Measurements from ENCODE around the gene PKNOX2.
"Not testable (repeated sequence)": the region's sequence is repeated elsewhere in the genome, so short reads cannot be mapped to it uniquely, and the experiment has no call there.

PKNOX2 gene

DNA sequence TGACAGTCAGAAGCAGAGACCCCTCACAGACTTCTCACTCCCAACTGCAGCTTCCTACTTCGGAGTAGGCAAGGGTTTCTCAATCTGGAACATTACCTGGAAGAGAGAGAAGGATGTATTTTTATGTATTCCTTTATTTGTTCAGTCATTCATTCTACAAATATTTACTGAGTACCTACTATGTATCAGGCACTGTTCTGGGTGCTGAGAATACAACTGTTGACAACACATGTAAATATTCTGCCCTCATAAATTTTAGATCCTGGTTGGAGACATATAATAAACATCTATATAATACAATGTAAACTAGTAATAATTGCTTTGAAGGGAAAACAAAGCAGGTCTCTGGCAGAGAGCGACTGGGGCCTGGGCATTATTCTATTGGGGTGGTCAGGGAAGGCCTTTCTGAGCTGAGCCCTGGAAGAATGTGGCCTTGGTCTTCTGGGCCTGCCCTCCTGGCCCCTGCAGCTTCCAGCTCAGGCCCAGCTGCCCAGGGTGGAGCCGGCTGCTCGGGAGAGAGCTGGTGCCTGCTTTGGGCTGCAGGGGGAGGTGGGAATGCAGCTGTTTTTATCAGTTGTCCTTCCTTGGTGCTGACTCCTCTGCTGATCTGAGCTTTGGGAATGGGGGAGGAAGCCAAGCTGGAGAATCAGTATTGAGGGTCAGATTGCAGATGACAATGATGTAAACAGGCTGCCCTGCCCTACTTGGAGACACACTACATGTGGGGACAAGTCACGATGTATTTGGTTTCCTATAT lies 46.8 kb downstream of the PKNOX2 start:
- DNase-seq: no peak

DNA sequence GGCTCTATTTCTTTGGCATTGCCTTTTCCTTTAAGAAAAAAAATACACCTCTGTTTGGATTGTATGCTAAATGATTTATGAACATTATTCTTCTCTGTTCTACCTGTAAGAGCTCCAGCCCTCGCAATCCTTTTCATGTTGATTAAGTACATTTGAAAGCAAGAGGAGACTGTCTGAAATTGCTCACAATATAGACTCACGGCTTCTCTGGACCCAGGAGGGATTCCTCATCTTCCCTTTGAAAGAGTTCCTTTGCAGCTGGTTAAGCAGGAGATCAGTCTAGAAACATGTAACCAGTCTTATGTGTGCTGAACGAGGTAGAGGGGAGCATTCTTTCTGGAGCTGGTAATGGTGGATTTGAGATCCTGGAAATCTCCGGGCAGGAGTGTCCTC lies 47.4 kb downstream of the PKNOX2 start:
- DNase-seq: no peak

DNA sequence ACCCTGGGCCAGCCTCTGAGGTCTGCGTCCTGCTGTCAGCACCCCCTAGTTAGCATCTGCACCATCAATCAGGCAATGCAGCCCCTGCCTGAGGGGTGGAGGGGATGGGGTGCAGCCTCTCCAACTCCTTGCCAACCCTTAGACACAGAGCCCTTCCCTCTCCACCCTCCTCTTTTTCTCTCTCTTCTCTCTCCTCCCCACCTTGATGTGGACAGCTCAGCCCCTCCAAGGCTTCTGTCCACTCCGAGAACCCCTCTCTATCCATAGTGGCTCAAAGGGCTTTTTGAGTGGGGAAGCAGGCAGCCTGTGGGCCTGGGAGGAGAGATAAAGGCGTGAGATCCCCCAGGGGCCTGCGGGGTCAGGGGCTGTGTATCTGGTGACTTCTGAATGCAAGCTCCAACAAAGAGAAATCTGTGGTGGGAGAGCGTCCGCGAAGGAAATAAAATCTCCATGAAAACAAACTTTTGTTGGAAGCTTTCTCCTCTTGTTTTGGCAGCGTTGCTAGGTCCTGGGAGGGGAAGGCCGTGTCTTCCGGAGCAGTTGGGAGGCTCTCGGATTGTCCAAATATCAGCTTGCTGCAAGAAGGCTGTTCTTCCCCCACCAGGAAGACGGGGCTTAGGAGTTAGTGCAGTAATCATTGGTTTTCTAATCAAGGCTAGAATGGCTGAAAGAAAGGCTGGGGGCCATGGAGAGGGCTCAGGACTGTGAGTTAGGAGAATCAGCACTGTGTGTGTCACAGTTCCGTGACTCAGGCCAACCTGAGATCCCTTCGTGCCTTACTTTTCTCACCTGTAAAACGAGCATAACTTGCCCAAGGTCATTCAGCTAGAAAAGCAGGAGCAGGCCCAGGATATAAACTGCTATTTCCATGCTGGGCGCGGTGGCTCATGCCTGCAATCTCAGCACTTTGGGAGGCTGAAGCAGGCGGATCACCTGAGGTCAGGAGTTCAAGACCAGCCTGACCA lies 50.3 kb downstream of the PKNOX2 start:
- no peak for DNase-seq

DNA sequence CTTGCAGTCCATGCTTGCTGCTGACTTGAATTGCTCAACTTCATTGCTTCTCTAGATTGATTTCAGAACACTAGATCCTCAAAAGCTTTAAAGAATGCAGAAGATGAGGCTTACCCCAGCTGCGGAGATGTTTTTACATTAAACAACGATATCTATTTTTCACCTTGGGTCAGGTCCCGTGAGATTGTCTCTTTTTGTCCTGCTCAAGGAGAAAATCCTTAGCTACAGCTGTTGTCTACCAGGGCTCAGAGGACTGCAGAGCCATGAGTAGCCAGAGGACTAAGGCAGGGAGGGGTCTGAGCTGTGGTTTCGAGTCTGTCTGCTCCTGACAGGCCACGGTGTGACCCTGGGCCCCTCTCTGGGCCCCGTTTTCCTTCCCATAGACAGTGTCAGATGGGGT lies 51.4 kb downstream of the PKNOX2 start:
- no peak for DNase-seq

DNA sequence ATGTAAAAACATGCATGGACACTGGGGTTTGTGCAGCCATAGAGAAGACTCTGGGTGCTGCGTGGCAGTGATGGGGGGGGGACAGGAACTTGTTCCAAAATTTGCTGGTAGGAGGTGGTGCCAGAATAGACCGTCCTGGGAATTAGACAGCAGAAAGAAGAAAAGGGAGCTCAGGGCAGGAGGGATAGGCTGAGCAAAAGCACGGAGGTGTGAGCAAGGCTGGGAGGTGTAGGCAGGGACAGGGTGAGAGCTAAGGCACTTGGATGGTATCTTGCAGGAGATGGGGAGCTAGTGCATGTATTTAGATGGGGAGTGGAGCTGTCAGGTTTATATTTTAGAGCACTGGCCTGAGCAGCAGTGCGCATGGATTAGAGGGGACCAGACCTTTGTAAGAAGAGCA lies 53.8 kb downstream of the PKNOX2 start:
- DNase-seq: no peak

DNA sequence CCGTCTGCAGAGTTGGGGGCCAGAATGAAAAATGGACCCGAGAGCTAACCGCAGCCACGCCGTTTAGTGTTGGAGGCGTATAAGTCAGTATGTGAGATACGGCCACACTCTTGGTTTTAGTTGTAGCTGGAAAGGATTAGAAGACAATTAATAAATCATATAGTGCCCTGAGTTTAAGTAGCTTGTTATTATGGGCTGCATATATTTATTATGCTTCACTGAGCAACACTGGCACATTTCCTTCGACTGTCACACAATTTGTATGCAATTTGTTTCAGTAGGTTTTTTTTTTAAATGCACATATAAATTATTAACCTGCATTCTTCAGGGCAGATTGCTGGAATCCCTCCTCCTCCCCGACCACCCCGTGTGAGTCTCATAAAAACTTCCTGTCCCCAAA lies 56.9 kb downstream of the PKNOX2 start:
- DNase-seq: no peak

DNA sequence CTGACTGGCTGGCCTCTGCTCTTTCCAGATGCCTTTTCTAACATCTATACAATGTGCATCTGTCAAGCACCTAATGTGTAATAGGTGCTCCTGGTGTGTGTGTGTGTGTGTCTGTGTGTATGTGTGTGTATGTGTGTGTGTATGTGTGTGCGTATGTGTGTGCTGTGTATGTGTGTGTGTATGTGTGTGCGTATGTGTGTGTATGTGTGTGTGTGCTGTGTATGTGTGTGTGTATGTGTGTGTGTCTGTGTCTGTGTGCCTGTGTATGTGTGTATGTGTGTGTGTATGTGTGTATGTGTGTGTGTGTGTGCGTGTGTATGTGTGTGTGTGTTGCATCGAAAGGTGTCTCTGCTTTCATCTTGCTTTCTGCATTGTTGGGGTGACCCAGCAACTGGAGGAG lies 57.9 kb downstream of the PKNOX2 start:
- DNase-seq: no peak

DNA sequence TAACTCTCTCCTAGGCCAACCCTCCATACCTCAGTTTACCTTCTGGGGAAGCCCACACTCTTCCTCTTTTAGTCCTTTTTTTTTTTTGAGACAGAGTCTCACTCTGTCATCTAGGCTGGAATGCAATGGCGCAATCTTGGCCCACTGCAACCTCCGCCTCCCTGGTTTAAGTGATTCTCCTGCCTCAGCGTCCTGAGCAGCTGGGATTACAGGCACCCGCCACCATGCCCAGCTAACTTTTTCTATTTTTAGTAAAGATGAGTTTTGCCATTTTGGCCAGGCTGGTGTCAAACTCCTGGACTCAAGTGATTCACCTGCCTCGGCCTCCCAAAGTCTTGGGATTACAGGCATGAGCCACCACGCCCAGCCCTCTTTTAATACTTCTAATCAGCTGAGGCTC lies 58.6 kb downstream of the PKNOX2 start:
- not testable (repeated sequence) for DNase-seq

DNA sequence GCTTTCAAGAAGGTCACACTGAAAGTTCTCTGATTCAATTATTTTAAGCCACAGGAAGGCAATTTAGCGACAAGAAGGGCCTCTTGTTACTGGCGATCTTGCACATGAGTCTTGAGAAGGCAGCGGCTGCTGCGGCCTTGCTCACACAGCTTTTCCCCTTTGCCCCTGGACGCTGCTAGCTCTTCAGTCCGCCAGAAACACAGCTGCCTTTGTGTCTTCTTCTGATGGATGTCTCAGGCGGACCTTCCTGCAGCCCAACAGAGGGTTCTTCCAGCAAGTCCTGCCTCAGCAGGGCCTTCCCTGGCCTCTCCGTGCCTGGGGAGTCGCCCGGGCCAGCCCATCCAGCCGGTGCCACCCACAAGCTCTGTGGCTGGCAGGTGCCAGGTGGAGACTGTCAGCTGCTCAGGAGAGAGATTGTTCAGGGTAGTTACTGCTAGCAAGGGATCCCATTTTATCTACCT lies 59.4 kb downstream of the PKNOX2 start:
- no peak for DNase-seq

DNA sequence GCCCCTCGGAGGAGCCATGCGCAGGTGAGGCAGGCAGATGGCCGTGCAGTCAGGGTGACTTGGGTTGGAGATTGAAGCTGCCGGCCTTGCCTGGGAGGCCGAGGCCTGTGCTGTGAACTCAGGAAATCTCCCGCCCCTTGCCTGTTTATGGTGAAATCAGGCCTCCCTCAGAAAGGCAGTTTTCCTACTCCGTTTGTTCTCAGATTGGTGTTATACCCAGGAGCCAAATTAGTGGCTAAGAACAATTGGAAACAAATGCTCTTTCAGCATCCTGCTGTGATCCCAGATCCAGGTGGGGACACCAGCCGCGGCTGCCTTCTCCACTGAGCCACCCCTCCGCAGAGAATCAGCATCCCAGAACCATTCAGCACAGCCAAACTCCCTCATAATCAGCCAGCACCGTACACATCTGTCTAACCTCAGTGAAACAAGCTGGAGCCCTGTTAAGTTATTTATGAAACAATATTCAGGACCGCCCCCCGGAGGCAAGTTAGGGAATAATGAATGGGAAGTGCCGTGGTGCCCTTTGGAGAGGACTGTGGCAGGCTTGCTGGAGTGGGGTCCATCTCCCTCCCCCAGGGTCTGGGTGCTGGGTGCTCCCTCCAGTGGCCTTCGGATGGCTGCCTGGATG lies 60.0 kb downstream of the PKNOX2 start:
- DNase-seq: no peak

DNA sequence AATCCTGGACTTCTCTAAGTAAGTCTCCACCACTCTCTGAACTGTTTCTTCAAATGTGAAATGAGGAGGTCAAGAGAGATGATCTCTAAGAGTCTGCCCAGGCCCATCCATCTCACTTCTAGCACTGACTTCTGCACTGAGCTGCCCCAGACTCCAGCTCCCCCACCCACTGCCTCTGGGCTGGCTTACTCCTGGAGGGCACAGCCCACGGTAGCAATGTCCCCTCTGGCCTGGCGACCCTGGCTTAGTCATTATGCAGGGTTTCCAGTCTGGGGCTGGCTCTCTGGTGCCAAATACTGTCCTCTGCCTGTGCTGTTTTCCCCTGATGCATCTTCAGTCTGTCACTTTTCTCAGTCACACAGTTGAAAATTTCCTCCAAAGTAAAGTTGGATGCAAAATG lies 60.9 kb downstream of the PKNOX2 start:
- no peak for DNase-seq

DNA sequence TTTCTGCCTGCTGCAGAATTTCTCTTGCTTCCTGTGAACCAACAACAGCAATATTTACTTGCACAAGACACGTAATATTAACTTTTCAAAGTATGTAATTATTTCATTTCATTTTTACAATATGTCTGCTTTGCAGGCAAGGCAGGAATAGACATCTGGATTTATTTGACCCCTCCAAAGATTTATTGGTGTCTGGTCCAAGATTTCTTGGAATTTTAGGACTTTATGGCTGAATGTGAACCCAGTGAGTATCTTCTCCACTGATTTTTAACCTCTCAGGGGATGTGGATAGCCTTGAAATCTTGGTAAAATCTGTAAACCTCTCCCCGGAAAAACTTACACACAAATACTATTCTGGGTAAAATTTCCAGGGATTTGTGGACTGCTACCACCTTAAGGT lies 61.5 kb downstream of the PKNOX2 start:
- no peak for DNase-seq

DNA sequence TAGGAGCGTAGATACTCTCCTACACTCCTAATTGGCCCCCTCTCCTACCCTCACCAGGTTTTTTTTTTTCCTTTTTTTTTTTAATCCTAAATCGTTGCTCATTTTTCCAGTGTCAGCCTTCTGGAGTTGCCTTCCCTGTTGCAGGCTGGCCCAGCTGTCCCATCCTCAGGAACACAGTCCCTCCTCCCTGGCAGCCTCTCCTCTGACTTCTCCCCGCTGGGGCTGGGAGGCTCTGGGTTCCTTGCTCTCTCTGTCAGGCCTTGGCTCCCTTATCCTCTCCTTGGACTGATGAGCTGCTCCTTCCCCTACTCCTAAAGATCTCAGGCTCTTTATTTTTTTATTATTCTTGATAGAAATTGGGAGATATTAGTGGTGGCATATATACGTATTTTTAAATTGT lies 62.2 kb downstream of the PKNOX2 start:
- DNase-seq: no peak

DNA sequence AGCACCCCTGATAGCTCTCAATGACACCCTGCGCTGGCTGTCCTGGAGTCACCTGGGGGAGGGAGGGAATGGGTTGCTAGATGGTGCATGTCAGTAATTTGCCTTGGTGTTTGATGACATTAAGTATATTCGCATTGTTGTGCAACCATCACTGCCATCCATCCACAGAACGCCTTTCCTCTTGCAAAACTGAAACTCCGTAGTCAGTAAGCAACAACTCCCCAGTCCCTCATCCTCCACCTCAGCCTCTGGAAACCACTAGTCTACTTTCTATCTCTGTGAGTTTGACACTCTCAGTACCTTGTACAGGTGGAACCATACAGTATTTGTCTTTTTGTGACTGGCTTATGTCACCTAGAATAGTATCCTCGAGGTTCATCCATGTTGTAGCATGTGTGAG lies 62.6 kb downstream of the PKNOX2 start:
- no peak for DNase-seq

DNA sequence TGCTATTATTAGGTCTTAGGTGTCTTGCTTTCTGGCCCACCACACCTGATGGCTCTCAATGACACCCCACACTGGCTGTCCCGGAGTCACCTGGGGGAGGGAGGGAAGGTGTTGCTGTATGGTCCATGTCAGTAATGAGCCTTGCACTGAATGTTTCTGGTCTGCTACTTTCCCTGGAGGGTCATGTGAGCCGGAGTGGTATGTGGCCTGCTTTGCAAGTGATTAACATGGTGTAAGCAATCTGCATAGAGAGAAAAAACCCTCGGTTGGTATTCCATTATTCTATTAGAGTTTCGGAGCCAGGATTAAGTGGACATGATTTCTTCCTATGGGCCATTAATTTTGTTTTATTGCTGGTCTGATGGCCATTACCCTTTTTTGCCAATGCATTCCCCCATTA lies 63.9 kb downstream of the PKNOX2 start:
- no peak for DNase-seq

DNA sequence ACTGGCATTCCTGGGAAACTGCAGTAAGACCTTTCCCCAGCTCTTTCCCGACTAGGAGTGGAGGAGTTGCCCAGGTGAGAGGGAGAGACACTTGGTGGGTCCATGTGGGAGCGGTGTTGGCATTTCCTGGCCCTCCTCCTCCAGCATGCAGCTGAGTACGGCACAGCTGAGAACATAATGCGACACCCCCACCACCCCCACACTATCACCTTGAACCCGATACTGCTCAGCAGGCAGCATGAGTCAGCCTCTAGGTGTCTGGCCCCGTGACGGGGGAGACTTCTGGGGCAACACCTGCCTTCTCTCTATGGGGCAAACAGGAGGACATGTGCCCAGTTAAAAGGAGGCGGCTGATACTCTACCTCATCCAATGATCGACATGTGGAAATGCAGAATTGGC lies 64.4 kb downstream of the PKNOX2 start:
- DNase-seq: no peak

DNA sequence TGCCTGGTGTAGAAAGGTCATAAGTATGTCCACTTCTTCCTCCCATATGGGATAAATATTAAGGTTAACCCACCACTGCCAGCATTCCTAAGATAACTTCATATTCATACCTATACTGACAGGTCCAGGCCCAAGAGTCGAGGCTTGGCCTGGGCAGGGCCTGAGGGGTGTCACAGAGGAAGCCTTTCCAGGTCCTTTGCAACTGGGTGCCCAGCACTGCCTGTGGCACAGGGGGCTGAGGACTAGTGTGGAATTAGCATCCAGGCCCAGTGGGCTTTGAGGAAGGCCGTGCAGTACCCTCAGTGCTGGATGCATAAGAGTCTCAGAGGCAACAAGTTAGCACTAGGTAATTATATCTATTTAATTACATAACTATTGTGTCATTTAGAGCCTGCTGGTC lies 65.4 kb downstream of the PKNOX2 start:
- no peak for DNase-seq

DNA sequence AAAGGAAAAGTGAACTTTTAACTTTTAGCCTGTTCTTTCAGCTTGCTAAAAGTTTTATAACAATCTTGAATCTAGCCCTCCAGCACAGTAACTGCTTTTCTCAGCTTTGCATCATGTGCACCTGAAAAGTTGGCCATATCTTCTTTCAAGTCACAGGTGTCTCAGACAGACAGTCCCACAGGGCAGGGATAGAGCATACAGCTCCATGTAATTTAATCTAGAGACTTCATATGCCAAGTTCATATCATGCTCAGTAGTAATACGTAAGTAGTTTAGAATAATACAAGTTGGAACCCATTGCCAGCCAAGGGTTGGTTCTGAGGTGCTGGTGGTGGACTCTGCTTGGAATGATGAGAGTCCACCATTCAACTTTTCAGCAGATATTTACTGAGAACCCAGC lies 68.6 kb downstream of the PKNOX2 start:
- no peak for DNase-seq

DNA sequence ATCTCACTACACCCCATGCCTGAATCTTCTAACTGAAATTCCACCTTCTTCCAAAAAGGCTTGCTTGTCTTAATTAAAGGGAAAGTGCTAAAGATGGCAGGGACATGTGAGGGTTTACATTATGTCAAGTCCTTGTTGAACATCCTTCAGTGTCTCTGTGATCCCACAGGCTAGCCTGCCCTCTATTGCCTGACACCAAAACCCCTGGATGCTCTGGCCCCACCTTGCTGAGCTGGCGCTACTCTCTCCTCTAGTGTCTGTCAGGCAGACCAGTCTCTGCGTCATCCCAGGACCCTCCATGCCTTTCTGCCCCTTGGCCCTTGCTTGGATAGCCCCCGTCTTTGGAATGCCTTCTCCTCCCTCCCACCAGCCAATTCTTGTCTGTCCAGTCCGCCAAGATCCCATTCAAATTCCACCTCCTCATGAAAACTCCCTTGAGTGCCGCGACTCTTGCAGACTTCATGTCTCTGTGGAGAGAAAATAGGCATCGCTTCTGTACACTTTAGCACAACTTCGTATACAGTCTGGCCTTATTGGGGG lies 69.3 kb downstream of the PKNOX2 start:
- DNase-seq: no peak

DNA sequence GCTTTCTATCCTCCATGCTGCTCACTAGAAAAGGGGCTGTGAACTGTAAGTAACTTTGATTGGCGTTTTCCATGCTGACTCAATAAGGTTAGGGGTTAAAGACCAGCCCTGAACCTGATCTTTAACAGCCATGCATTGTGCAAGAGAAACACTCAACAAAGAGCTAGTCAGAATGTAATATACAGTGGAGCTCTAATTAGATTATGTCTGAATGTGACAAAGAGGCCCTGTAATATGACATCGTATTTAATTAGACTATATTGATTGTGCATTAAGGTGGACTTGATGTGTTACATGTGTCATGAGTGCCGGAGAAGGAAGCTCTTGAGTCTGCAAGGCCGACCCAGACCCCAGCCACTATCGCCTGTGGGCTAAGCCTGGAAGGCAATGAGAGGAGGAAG lies 70.5 kb downstream of the PKNOX2 start:
- DNase-seq: no peak

DNA sequence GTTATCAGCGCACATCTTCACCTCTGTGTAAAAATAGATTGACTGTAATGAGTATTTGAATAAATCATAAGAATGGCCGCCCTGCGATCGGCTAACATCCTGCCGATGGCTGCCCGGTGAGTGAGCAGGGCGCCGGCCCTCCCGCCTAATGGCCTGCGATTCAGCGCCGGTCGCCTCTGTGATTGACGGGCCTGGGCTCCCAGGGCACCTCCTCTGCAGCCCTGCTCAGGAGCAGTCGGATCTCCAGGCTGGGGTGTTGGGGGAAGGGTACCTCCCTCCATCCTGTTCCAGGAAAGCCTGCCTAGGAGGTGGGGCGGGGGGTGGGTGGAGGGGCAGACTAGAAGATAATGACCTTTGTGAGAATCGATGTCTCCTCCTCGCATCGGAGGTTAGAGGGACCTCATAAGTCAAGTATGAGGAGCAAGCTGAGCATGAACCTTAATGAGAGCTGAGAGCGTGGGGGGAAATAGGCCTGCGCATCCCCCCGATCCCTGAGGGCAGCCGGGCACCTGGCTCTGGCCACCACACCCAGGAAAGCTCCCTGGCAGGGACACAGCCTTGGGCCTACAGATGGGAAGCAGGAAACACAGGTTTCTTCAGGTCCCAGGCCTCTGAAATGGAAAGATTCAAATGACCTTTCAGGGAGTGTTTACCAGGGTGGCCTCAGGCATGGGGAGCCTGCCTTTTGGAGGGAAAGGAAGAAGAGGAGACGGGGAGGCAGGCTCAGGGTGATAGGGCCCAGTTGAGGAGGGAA lies 71.7 kb downstream of the PKNOX2 start:
- no peak for DNase-seq

Data from activated CD4-positive, CD25-positive, alpha-beta regulatory T cell treated with anti-CD3 and anti-CD28 coated beads, Interleukin-2, amount 50 U/mL, for 72 hours (primary cell).